T-helper 2 cell treated with Interferon-gamma antibody and Interleukin-4, amounts not matched to agents 5 μg/mL and 100 μg/mL, for 36 hours (primary cell): ENCODE measurements around the gene FGF1.

Source experiments
- DNase-seq: peaks from one replicate; pipeline ENCODE4 v3.0.0; 2021; ENCODE audit warnings: low spot score
- H3K27ac Mint-ChIP-seq: one replicate; pipeline ENCODE4 v1.8.0; 2021; ENCODE audit warnings: mild to moderate bottlenecking, mixed read lengths
- H3K27me3 Mint-ChIP-seq: one replicate; pipeline ENCODE4 v1.8.0; 2021; ENCODE audit warnings: low read depth, mixed read lengths
- H3K36me3 Mint-ChIP-seq: one replicate; pipeline ENCODE4 v1.8.0; 2021; ENCODE audit warnings: low read depth, mixed read lengths
- H3K4me1 Mint-ChIP-seq: one replicate; pipeline ENCODE4 v1.8.0; 2021; ENCODE audit warnings: low read depth, mixed read lengths
- H3K4me3 Mint-ChIP-seq: one replicate; pipeline ENCODE4 v1.8.0; 2022; ENCODE audit warnings: mild to moderate bottlenecking, moderate library complexity, mixed read lengths
- H3K9me3 Mint-ChIP-seq: one replicate; pipeline ENCODE4 v1.8.0; 2021; ENCODE audit warnings: mixed read lengths

The FGF1 gene

DNA sequence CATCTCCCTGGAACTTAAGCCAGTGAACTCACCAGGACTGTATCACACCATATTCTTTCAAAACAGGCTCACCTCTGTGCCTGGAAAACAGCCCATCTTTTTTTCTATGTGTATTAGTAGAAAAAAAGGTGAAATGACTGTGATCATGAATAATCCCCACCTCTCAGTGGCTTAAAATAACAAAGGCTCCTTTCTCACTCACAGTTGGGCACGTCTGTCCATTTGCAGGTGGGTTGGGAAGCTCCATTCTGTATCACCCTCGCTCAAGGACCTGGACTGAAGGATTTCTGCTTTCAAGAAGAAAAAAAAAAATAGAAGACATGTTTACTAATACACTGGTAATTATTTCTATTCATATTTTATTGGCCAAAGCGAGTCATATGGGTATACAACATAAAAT lies 17.3 kb upstream of the FGF1 start:
- Mint-ChIP-seq H3K27me3 (peaks cover 32% of the 10 kb centered on the region), H3K4me1 (no peaks in the 10 kb centered on the region), H3K36me3 (no peaks in the 10 kb centered on the region), H3K9me3 (no peaks in the 10 kb centered on the region), H3K4me3 (no peak overlapping the region), H3K27ac (no peak overlapping the region)
- no peak for DNase-seq

DNA sequence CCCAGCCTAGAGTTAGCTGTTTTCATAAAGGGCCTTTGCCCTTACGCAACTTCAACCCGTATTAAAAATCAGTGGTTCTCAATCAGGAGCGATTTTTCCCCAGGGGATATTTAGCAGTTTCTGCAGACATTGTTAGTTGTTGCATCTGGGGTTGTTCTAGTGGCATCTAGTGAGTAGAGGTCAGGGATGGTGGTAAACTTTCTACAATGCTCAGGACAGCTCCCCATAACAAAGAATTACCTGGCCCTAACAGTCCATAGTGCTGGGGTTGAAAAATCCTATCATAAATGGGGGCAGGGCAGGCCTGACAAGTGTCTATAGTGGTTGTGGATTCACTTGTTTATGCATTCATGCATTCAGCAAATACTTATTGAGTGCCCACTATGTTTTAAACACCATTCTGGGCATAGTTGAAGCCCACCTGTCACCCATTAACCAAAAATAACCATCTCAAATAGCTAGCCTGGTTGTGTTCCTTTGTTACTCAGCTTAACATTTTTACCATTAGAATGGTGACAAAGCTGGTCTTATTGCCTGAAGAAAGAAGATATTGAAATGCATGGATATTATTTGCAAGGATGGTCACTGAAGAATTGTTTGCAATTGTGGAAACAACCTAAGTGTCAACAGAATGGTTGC lies 15.9 kb upstream of the FGF1 start:
- Mint-ChIP-seq H3K27me3 (peaks cover 28% of the 10 kb centered on the region), H3K9me3 (no peaks in the 10 kb centered on the region), H3K27ac (no peak overlapping the region), H3K4me1 (no peaks in the 10 kb centered on the region), H3K4me3 (no peak overlapping the region), H3K36me3 (no peaks in the 10 kb centered on the region)
- no peak for DNase-seq

DNA sequence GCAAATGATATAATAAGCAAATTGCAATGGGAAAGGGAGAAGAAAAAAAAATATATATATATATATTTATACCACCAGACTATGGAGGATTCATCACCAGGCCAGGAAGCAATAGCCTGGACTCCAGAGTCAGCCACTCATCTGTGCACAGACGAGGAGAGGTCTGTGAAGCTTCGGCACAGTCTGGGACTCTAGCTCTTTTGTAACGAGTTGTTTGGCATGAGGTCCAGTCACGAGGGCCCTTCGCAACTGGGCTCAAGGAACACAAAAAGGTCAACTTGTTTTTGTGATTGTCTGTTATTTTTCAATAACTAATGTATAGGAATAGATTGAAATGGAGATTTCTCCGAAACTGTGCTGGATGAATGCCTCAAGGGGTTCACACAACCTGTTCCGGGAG lies 14.7 kb upstream of the FGF1 start:
- H3K4me3 Mint-ChIP-seq = no peak overlapping the region
- H3K36me3 Mint-ChIP-seq = no peaks in the 10 kb centered on the region
- DNase-seq = no peak
- H3K27me3 Mint-ChIP-seq = peaks cover 22% of the 10 kb centered on the region
- no peaks in the 10 kb centered on the region for H3K9me3 Mint-ChIP-seq
- no peaks in the 10 kb centered on the region for H3K4me1 Mint-ChIP-seq
- no peak overlapping the region for H3K27ac Mint-ChIP-seq

DNA sequence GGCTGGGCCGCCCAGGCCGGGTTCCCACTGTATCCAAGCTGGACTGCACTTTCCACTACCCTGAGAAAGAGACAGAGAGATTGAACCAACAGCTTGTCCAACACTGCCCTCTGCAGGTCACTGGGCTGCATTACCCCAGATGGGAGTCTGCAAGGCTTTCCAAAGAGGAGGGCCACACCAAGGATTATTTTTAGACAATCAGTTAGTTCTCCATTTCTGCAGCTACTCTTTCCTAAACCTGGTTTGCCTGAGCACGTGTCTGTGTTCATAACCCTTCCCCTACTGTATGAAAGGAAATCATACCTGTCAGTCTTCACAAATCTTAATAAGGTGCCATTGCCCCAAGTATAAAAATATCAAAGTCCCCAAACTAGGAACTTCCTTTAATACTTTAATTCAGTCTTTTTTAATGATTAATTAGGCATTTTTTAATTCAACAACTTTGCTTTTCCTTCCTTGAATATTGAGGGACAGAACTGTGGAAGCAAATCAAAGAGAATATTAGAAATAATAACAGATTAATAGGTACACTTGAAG lies 13.4 kb upstream of the FGF1 start:
- H3K27me3 Mint-ChIP-seq = peaks cover 11% of the 10 kb centered on the region
- H3K36me3 Mint-ChIP-seq = no peaks in the 10 kb centered on the region
- no peaks in the 10 kb centered on the region for H3K9me3 Mint-ChIP-seq
- DNase-seq = peak; percentile 63
- H3K4me1 Mint-ChIP-seq = no peaks in the 10 kb centered on the region
- H3K4me3 Mint-ChIP-seq = no peak overlapping the region
- no peak overlapping the region for H3K27ac Mint-ChIP-seq

DNA sequence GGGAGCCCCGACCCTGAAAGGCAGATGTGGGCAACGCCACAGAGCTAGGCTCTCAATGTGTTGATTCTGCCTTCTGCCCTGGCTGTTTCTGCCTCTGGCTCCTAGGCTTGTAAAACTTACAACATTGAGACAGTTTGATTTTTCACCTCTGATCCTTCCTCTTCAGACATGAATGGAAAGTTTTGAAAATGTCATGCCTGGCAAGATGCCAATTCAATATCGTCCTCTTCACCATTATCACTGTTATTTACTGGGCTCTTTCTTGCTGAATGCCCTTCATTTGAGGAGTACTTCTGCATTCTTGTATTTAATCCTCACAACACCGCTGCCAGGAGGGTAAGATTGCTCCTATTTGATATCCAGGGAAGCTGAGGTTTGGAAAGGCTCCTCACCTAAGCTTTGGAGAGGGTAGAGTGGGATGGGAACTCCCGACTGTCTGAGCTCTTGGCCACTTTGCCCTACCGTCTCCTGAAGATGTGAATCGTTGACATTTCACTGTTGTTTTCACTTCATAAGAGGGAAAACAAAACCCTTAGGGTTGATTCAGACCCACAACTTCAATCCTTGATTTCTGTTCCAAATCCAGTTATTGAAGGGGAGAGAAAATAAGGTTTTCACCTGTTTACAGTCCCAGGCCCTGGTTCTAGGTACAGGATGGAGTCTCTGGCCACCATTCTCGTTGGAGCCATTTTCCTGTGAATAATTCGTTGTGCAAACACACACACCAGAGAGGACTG lies 12.7 kb upstream of the FGF1 start:
- no peak overlapping the region for H3K27ac Mint-ChIP-seq
- no peak overlapping the region for H3K4me3 Mint-ChIP-seq
- H3K4me1 Mint-ChIP-seq = no peaks in the 10 kb centered on the region
- H3K9me3 Mint-ChIP-seq = no peaks in the 10 kb centered on the region
- no peak for DNase-seq
- H3K27me3 Mint-ChIP-seq = peaks cover 8% of the 10 kb centered on the region
- no peaks in the 10 kb centered on the region for H3K36me3 Mint-ChIP-seq

DNA sequence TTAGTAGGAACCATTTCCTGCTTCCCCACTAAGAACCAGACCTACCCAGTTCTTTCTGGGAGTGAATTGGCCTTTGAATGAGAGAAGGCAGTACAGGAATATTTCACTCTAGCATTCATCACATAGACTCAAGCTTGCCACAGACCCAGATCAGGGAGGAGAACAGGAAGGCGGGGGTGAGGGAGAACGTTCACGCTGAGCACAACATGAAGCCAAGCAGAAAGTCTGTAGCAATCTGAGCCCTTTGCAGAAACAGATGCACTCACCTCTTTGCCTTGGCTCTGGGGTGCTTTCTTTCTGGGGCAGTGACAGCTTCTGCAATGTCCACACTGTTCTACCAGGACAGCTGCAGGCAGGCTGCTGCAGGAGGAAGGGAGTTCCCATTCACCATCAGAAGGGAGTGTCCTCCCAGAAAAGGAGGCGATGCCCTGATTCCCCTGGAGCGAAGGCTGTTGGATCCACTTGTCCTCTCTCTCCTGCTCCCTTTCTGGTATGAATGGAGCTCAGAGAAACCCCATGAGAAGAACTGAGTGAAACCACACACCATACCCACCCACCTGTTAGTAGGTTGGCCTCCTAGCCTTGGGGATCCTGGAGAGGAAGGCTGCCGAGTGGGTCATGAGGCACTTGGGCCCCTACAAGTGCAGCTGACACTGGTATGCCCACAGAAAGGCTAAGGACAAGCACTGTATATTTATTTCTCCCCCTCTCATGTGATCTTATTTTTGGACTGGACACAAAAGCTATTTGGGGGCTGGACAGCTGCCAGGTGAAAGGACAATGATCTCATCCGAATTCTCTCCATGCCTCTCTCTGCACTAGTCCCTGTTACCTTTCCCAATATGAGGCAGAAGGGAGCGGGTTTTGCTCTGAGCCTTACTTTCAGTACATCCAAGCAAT lies 11.7 kb upstream of the FGF1 start:
- no peaks in the 10 kb centered on the region for H3K36me3 Mint-ChIP-seq
- no peaks in the 10 kb centered on the region for H3K9me3 Mint-ChIP-seq
- no peak overlapping the region for H3K4me3 Mint-ChIP-seq
- H3K27me3 Mint-ChIP-seq = peaks cover 8% of the 10 kb centered on the region
- DNase-seq = no peak
- no peaks in the 10 kb centered on the region for H3K4me1 Mint-ChIP-seq
- H3K27ac Mint-ChIP-seq = no peak overlapping the region

DNA sequence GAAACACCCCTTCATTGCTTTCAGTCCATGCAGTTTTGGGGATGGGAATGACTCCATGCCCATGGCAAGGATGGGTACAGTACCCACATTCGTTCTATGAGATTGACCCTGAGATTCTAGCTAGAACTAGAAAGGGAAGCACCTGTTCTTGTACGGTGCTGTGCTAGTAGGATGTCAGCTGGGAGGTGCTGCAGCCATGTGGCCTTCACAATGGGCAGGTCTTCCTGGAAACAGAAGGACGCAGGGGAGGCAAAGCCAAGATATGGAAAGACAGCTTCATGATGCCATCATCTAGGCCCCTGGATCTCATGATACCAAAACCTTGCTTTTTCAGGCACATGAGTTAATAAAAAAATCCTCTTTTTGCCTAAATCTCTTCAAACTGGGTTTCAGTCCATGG lies 10.5 kb upstream of the FGF1 start:
- H3K36me3 Mint-ChIP-seq = no peaks in the 10 kb centered on the region
- DNase-seq = no peak
- H3K4me3 Mint-ChIP-seq = no peak overlapping the region
- no peaks in the 10 kb centered on the region for H3K4me1 Mint-ChIP-seq
- H3K27ac Mint-ChIP-seq = no peak overlapping the region
- H3K27me3 Mint-ChIP-seq = peaks cover 8% of the 10 kb centered on the region
- H3K9me3 Mint-ChIP-seq = no peaks in the 10 kb centered on the region

DNA sequence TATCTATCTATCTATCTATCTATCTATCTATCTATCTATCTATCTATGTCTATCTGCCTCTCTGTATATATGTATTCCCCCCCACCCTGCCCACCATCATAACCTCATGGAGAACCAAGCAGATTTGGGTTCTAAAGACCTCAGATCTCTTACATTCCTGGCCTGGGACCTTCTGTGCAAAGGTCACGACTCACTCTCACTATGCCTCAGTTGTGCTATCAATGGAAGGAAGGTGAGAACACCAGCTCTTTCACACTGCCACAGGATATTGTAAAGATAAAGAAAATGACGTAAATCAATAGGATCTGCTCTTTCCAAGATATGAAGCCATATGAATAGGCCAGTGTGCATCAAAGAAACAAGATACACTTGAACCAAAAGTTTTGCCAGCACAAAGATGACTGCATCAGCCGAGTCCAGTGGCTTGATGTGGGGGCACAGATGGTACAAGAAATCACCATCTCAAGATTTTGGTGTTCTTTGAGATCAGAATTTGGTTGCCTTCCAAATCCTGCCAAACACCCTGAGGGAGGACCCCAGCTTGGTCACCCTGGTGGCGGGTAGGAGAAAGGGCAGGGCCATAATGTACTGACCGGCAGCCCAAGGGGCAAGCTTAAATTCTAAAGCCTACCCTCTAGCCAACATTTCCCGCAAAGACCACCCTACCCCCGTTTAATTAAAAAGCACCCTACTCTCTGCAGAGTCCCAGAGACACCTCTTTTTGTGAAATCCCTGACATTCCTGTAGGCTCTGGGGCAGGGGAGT lies 8.4 kb upstream of the FGF1 start:
- Mint-ChIP-seq H3K27ac (no peak overlapping the region), H3K4me3 (no peak overlapping the region), H3K4me1 (no peaks in the 10 kb centered on the region), H3K9me3 (no peaks in the 10 kb centered on the region), H3K36me3 (no peaks in the 10 kb centered on the region), H3K27me3 (peaks cover 6% of the 10 kb centered on the region)
- DNase-seq = no peak

DNA sequence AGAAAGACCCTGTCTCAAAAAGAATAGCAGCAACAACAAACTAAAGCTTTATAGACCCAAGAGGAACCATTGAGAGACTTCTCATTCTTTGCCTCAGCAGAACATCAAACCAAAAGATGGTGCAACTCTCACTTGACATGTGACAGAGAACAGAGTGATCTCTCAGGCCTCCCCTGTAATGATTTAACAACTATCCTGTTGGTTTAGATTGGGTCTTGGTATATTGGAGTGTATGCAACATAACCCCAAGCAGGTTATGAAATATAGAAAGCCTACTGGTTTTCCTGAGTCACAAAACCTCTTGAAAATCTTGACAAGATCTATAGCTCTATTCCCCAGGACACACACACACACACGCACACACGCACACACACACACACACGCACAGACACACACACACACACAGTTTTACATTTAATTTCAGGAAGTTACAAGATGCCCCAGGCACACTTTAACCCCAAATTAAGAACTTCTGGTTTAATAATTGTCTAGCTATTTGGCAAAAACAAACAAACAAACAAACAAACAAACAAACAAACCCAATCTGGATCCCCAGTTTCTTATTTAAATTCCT lies 6.5 kb upstream of the FGF1 start:
- H3K27me3 Mint-ChIP-seq = peaks cover 4% of the 10 kb centered on the region
- H3K9me3 Mint-ChIP-seq = no peaks in the 10 kb centered on the region
- no peak overlapping the region for H3K27ac Mint-ChIP-seq
- H3K4me1 Mint-ChIP-seq = no peaks in the 10 kb centered on the region
- no peaks in the 10 kb centered on the region for H3K36me3 Mint-ChIP-seq
- DNase-seq = no peak
- H3K4me3 Mint-ChIP-seq = no peak overlapping the region

DNA sequence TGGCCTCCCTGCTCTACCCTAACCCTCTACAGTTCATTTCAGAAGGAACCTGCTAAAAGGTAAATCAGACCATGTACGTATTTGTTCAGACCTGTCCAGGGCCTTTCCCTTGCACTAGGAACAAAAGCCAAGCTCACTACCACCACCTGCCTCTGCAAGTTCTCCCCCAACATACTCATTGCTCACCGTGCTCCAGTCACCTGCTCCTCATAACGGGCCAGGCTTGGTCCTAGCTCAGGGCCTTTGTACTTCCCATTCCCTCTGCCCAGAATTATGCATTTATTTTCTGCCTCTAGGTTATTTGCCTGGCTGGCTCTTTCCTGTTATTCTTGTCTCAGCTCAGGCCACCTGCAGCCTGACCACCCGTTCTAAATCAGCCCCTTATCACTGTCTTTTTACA lies 4.8 kb upstream of the FGF1 start:
- DNase-seq = no peak
- Mint-ChIP-seq H3K9me3 (no peaks in the 10 kb centered on the region), H3K4me1 (no peaks in the 10 kb centered on the region), H3K36me3 (no peaks in the 10 kb centered on the region), H3K27me3 (peaks cover 11% of the 10 kb centered on the region), H3K27ac (no peak overlapping the region), H3K4me3 (no peak overlapping the region)

DNA sequence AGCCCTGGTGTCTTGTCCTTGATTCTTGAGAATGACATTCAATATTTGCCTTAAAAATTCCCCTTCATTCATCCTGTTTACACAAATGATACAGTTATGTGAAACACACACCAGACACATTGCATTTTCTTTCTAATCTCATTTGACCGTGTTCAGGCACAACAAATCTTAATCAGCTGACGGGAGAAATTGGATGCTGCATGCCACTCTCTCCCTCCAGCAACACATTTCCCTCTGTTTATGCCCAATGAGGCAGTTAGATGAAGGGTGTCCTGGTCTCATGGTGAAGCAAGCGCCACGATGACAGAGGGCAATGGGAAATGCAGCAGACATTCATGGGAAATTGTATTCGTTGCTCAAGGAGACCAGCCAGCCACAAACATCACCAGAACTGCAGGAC lies 3.2 kb upstream of the FGF1 start:
- Mint-ChIP-seq H3K9me3 (no peaks in the 10 kb centered on the region), H3K4me1 (no peaks in the 10 kb centered on the region), H3K4me3 (no peak overlapping the region), H3K27me3 (peaks cover 11% of the 10 kb centered on the region), H3K36me3 (no peaks in the 10 kb centered on the region), H3K27ac (no peak overlapping the region)
- no peak for DNase-seq

DNA sequence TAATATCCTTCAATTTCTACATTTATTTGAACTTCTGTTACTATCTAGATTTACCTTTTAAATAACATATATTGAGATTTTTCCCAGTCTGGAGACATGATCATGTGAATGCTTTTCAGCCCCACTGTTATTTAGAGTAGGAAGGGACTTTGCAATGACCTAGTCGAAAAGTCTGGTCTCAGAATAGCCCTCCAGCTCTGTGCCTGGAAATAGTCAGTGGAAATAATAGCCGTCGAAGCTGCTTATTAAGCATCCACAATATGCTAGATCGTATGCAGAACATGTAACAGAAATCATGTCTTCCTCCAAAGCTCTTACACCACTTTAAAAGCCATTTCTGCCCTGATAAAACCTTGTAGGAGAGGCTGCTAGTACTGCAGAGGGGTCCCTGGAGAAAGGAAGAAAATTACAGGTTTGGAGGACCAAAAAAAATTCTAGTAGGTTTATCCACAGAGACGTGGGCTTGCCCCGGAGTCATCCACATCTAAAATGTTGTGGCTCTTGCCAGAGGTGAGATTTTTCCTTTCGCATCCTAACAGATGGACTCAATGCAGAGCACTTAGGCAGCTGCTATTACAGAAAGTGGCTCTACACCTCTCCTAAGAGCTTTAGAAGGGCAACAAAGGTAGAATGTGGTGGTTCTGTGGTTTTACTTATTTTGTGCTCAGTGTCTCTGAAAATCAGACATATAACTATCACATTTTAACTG lies 2.5 kb upstream of the FGF1 start:
- no peak overlapping the region for H3K4me3 Mint-ChIP-seq
- no peak overlapping the region for H3K27ac Mint-ChIP-seq

DNA sequence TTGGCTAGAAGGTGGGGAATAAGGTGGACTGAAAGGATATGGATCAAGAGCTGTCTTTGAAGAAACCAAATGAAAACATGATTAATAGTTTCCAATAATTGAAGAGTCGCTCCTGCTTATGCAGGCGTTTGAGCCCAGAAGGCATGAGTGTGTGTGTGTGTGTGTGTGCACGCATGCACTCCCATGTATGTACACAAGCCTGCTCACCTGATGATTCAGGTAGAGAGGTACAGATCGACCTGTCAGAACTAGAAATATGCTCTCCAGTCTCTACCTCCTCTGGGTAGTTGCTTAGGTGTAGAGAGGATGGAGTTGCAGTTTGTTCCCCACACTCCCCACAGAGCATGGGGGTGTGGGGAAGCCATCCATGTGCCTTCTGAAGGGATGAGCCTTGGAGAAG lies 1.1 kb upstream of the FGF1 start:
- no peaks in the 10 kb centered on the region for H3K36me3 Mint-ChIP-seq
- no peaks in the 10 kb centered on the region for H3K9me3 Mint-ChIP-seq
- H3K27ac Mint-ChIP-seq = no peak overlapping the region
- H3K4me1 Mint-ChIP-seq = no peaks in the 10 kb centered on the region
- H3K4me3 Mint-ChIP-seq = no peak overlapping the region
- peaks cover 11% of the 10 kb centered on the region for H3K27me3 Mint-ChIP-seq
- no peak for DNase-seq

More for the DNA sequence above, 2.5 kb upstream of the FGF1 start:
- no peaks in the 10 kb centered on the region for H3K36me3 Mint-ChIP-seq
- H3K4me1 Mint-ChIP-seq = no peaks in the 10 kb centered on the region
- no peak for DNase-seq
- peaks cover 11% of the 10 kb centered on the region for H3K27me3 Mint-ChIP-seq
- H3K9me3 Mint-ChIP-seq = no peaks in the 10 kb centered on the region
